Measurements from ENCODE around the gene MTCL1.

The MTCL1 gene

DNA sequence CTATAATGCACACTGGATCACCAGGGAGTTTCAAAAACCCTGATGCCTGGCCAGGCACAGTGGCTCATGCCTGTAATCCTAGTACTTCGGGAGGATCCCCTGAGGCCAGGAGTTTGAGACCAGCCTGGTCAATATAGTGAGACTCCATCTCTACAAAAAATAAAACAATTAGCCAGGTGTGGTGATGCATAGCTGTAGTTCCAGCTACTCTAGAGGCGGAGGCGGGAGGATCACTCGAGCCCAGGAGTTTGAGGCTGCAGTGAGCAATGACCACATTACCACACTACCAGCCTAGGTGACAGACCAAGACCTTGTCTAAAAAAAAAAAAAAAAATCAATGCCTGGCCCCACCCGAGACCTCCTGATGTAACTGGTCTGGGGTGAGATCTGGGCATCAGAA is 137.2 kb downstream of the MTCL1 start:
- no peak for DNase-seq

DNA sequence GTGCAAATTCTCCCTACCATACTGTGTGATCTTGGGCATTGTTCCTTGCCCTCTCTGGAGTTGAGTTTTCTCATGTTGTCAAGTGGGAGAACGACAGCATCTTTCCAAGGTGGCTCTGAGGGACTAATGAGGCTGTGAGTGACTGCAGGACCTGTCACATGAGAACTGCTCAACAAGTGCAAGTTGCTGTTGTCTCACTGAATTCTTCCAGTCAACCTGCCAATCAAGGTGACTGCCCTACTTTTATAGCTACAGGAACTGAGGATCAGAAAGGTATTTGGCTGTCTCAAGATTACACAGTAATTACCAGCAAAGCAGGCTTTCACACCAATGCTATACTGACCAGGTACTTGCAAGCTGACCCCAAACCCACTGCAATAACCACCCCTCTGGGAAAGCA is 137.6 kb downstream of the MTCL1 start:
- no peak for DNase-seq

DNA sequence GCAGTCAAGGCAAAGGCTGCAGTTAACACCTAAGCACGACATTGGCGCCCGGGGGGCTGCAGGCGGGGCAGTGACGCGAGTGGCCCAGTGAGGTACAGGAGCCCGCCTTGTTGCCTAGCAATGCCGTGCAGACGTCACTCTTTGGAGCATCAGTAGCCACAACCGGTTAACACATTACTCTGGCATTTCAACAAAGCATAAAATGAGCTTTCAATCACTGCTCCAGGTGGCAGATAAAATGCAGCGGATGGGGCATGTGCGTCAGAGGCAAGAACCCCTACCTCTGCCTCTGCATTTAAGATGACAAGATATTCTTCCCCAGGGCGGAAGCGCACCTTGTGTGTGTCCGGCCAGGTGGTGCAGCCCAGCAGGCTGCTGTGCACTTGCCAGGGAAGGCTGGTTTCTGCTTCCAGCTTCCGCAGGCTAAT is 139.4 kb downstream of the MTCL1 start:
- no peak for DNase-seq

DNA sequence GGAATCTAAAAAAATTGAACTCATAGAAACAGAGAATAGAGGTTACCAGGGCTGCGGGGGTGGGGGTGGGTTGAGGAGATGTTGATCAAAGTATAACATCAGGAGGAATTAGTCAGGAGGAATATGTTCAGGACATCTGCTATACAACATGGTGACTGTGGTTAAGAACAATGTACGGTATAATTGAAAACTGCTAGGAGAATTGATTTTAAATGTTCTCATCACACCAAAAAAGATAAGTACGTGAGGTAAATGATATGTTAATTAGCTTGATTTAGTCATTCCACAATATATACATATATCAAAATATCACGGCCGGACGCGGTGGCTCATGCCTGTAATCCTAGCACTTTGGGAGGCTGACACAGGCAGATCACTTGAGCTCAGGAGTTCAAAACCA is 140.2 kb downstream of the MTCL1 start:
- DNase-seq: no peak

DNA sequence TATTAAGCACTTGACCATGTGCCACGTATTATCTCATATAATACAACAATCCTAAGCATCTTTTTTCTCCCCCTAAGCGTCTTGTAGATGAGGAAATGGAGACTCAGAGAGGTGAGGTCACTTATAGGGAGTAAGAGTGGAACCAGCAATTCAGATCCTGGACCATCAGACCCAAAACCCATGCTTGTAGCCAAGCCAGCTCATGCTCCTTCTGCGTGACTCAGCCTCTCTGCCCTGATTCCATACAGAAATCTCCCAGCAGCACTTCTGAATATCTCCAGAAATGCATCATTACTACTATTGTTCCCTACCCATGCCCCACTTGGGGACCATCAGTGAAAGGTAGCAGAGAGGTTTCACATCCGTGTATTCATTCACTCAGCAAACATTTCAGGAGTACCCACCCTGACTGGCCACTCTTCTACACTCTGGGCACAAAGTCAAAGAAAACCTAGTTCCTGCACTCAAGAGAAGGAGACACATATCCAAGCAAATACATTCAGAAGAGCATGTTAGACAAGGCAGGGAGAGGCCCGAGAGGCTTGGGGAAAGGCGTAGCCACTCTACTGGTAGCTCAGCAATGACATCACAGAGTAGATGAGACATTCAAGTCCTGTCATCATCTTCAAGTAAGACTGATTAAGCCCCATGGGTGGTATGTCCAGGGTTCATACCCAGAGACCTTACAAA is 141.9 kb downstream of the MTCL1 start:
- DNase-seq: no peak

DNA sequence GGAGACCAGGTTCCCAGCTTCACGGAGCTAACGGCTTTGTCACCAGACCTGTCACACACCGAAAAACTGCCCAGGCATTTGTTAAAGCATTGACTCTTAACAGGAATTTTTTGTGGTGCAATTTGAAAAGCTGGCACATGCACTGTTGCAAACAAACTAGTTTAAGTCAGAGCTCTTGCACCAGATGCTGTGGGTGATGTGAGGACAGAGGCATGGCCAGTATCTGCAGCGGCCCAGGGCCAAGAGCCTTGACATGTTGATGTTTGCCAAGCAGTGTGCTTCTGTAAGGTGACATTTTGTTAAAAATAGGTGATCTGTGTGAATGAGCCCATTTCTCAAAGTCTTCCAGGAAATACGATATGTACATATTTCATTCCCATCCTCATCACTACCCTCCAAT is 142.5 kb downstream of the MTCL1 start:
- no peak for DNase-seq

DNA sequence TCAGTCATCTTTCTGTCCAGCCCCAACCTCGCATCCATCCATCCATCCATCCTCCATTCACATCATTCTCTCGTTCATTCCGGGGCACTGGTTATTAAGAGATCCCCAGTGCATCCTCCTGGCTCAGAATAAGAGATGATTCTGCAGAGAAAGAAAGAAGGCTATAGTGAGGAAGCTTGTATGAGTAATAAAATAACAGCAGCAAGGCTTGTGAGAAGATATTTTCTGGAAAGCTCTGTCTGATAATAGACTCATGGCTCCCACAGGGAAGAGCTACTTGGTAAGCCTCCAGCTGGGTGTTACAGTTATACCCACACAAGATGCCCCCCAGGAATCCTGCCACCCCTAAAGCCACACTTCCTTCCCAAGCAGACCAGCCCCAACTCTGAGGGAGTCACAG is 143.2 kb downstream of the MTCL1 start:
- no peak for DNase-seq

DNA sequence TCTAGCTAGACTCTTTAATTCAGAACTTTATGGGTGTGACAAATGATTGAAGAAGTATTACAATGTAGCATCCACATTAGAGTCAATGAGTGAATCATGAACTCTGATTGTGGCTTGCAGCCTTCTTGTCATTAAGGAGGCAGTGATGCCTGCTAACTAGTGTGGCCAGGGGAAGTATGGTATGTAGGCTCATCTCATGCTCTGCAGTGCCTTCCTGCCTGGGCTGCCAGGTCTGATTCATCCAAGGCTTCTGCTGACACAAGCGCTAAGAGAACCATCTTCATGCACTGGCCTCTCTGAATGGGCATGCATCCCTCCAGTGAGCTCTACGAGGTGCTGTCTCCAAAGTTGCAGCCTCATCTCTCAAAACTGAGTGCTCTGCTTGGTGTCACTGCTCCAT is 144.3 kb downstream of the MTCL1 start:
- DNase-seq: no peak

DNA sequence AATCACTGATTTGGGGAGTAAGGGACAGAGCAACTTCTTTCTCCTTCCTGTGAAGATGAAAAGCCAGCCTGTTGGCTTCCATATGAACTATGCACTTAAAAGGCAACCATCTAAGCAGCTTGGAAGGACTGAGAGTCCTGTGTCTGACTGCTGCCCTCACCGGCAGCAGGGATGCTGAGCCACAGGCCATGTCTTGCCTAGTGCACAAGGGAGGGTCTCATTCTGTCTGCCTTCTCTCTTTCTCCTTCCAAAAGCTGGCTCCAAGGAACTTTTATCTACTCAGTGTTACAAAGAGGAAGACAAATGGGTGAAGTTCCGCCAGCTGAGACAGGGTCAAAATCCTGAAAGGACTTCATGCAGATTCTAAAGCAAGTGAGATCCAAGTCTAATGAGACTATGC is 146.3 kb downstream of the MTCL1 start:
- no peak for DNase-seq

DNA sequence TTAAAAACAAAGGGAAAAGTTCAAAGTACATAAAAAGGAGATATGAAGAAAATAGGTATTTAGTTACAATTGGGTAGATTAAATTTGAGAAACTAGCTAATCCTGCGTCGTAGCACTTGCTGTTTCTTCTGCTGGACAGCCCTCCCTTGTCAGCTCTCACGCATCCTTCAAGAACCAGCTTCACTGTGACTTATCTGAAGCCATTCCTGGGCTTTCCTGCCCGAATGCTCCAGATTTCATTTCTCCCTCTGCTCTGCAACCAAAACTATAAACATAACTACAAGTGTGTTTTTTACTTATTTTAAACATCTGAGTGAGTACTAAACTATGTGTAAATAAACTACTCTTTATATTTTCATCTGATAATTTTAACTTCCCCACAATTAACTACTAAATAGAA is 149.2 kb downstream of the MTCL1 start:
- DNase-seq: no peak

DNA sequence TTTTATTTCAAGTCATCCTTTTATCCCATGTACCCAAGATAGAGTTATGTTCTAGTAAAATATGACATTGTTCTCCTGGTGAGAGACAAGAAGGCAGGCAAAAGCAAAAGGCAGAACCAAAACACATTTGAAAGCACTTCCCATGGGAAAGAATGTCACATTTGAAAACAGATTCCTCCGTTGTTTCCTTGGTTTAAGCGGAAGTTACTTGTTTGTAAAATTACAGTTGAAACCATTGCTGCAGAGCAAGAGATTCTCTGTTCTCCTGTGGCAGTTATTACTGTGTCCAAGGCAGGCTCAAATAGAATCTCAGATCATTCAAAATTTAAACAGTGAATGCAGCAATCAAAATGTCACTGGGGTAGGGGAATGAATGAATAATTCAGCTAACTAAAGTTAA is 149.6 kb downstream of the MTCL1 start:
- no peak for DNase-seq

DNA sequence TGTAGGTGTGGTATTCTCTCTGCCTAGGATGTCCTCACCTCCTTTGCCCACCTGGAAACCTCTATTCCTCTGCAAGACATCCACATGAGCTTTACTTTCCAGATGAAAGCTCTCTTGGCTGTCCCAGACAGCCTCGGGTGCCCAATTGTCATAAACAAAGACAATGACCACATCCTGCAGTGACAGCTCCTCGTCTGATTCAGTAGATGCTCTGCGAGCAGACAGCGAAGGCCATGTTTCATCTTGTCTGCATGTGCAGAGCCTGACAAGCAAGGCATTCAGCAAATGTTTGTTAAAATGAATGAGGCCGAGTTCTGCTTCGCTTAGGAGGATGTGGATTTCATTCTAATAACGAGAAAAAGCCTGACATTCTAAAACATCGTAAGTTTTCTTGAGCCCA is 150.9 kb downstream of the MTCL1 start:
- DNase-seq: no peak

DNA sequence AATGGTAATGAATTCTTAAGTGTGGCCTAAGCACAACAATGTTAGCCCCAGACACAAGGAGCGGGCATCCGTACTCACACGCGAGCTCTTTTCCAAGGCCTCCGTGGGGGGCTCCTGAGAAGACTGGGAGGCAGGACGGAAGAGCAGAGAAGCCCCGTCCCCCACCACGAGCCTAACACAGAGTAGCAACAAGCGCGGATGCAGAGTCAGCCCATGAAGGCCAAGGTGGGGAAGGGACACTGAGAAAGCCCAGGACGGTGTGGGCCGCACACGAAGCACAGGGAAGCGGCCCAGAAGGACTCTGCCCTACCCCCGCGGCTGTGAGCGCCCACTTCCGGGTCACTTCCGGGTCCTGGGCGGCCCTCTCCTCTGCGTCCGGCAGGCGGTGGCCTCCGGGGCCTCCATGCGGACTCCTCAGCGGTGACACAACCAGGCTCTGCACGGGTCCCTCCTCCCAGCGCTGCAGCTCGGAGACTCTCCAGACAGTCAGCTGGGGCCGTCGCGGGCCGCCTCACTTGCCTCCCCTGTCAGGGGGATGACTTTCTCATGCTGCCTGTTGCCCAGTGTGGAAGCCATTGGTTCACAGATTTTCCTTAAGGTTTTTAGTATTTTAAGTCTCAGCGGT is 151.5 kb downstream of the MTCL1 start:
- no peak for DNase-seq

DNA sequence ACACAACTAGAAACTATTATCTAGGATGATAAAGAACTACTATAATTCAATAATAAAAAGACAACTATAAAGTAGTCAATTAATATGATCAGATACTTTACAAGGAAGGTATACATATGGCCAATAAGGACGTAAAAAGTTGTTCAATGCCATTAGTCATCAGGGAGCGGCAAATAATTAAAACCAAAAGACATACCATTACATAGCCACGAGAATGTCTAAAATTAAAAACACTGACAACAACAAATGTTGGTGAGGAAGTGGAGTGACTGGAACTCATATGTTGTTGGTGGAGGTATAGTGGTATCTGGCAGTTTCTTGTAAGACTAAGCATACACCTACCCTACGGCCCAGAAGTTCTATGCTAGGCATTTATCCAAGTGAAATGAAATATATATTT is 152.4 kb downstream of the MTCL1 start:
- no peak for DNase-seq

DNA sequence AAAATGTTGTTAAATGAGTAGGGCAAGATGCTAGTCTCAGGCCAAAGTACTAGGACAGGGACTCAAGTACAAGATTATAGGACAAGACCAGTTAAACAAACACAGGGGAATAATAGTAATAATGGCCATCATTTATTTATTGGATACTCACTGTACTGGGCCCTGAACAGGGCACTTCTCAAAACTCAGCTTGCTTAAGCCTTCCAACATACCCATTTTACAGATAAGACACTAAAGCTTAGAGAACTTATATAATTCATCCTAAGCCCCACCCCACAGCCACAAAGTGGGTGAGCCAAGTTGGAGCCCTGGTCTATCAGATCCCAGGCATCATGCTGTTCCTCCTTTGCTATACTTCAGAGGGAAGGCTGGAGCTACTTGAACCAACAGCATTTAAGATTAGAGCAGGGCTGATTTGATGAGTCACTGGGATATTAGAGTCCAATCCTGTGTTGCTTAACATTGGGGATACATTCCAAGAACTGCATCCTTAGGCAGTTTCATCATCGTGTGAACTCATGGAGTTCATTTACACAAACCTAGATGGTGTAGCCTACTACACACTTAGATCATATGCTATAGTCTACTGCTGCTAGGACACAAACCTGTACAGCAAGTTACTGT is 153.6 kb downstream of the MTCL1 start:
- no peak for DNase-seq

DNA sequence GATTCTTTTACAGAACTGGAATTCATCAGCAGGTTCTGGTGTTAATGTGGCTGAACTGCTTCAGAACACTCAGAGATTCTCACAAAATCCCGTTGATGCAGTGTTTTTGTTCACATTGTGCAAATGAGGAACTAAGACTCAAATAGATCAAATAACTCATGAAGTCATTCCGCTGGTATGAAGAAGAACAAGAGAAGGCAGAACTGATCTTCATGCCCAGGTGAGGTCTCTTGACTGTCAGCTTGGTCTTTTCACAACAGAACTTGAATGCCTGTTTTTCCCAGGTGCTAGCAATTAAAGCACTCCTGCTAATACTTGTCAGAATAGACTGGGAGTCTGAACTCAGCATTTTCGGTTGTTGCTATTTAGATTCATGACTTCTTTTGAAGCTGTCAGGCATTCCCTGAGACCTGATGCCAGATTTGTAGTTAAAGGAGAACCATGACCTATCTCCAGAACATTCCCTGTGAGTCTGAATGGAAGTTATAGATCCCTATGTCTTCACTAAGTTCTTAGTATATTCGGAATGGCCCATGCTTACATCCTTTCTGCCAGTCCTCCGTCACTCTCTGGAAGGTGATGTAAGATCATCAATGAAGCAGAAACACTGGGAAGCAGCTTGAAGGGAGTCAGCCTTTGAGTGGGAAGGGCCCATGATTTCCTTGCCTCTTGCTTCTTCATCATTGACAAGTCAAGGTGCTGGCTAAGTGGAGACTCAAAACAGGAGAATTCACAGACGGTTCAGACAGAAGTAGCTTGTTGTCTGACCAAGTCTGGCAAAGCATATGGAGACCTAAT is 155.7 kb downstream of the MTCL1 start:
- DNase-seq: no peak

DNA sequence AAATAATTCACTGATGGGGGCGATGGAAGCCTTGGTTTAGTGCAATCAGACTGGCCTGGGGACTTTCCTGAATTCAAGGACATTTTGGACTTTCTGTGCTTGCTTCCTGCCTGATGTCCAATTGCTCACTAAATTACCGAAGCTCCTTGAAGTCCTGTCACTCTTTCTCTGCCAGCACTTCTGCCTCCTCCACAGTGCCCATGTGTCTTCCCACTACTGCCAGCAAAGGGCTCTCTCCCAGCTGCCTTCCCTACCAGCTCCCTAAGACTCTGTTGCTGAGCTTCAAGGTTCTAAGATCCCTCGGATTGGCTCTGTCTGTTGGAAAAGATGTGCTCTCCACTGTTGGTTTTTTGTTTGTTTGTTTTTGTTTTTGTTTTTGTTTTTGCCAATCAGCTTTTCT is 158.1 kb downstream of the MTCL1 start:
- DNase-seq: no peak

DNA sequence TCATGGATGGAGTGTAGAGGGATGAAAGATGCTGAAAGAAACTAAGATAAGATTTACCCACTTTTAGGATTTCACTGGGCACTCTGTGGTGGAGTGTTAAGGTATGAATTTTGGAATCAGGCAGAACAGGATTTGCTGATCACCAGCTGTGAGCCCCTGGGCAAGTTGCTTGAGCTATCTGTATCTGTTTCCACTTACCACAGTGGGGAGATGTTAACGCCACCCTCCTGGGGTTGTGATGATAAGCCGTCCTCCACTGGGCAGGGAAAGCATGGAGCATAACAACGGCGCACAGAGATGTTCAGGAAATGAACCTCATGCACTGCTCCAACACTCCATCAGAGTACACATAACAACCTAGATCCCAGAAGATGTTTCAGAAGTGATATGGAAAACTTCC is 160.6 kb downstream of the MTCL1 start:
- no peak for DNase-seq

DNA sequence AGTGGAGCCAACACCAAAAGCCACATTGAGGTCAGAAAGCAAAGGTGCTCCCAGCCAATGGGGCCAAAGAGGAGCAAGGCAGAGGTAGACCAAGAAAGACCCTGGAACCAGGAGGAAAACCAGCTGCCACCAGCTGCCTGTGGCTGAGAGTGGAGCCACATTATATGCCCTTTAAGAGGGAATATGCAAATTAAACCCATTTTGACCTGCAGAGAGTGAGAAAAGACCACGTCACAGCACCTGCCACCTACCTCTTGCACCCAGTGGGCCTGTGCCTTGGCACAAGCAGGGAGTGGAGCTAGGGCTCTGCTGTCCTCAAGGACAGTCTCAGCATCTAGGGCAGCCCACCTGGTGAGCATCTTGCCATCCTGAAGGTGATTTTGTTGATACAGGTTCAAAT is 161.3 kb downstream of the MTCL1 start:
- no peak for DNase-seq

DNA sequence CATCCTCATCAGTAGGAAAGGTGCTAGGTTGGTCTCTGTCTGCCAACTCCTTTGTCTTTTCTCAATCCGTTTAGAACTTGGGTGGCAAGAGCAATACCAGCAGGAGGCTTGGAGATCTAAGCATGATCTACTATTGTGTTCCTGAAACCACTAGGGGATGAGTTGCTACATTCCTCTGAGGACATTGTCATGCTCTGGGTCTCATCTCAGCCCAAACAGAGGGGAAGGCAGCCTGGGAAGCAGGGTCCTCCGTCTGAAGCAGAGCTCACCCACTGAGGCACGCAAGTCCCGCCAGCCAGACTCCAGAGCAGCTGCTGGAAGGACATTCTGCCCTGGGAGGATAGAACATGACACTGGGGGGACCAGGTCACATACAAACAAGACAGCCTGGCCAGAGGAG is 162.9 kb downstream of the MTCL1 start:
- no peak for DNase-seq

DNA sequence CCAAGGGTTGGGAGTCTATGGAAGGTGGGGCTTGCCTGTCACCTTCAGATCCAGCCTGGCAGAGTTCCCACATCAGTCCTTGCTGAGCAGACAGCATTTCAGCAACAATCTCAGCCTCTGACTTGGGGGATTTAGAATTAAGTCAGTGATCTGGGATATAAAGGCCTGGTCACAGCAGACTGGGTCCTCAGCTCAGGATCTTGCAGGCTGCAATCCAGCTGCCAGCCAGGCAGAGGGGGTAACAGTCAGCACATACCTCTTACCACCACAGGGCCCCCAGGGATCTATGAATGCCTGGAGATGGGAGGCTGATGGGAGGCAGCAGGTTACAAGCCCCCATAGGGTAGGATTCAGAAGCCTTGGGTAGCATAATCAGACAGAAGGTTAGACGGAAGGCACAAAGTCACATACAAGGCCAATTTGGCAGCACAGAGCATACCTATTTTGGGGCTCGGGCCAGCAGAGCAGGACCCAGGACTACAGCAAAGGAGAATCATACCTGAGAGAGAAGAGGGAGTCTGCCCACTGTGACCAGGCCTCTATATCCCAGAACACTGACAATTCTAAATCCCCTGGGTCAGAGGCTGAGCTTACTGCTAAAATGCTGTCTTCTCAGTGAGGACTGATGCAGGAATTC is 163.5 kb downstream of the MTCL1 start:
- DNase-seq: no peak

DNA sequence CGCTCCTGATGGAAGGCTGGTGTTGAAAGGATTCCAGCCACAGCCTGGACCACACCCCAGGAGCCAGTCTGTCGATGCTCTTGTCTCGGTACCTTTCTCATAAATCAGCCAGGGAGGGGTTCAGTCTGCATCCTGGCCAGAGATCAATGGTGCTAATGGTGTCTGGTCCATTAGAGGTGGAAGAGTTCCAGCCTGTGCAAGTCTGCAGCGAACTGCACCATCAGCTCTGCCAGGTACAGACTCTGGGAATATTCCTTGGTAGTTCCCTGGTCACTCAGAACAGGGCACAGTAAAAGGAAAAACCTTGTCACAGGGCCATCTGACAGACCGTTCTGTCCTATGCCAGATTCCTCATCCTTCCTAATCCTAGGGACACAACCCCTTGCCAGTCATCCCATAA is 164.3 kb downstream of the MTCL1 start:
- no peak for DNase-seq

DNA sequence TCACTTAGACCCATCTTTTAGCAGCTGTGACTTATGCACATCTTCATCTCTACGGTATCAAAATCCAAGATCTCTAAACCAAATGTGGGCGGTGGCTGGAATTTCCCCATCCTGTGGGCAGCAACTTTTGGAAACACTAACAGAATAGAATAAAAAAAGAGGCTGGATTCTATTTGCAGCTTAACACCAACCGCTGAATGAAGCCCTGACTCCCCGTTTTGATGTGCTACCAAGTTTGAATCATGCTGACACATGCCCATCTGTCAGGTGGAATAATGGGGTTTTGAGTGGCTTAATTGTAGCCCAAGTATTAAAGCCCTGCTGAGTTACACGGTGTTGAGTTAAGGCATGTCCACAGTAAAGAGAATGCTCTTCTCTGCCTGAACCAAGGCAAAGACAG is 165.2 kb downstream of the MTCL1 start:
- DNase-seq: no peak
